Neural crest cell (in vitro differentiated cells): Measurements from ENCODE around the gene TMEM8B. TPM values are rescaled to one million over a fixed set of nuclear protein-coding genes. Genes with fewer than 3 reads are reported as not detected.
"Not testable (repeated sequence)": the region's sequence is repeated elsewhere in the genome, so short reads cannot be mapped to it uniquely, and the experiment has no call there.

Source experiments
- DNase-seq: peaks from one replicate; pipeline ENCODE4 v3.0.0; 2021; ENCODE audit warnings: low read depth, mixed read lengths, low spot score
- H3K27ac Mint-ChIP-seq: one replicate; pipeline ENCODE4 v1.8.0; 2021; ENCODE audit warnings: mild to moderate bottlenecking, mixed read lengths; ENCODE audit not compliant: unreplicated experiment
- H3K27me3 Mint-ChIP-seq: 2 replicates; pipeline ENCODE4 v1.8.0; 2021; ENCODE audit warnings: low read depth, mild to moderate bottlenecking, mixed read lengths
- H3K36me3 Mint-ChIP-seq: 2 replicates; pipeline ENCODE4 v1.8.0; 2021; ENCODE audit warnings: low read depth, mild to moderate bottlenecking, mixed read lengths
- H3K4me1 Mint-ChIP-seq: 2 replicates; pipeline ENCODE4 v1.8.0; 2021; ENCODE audit warnings: mixed read lengths
- H3K4me3 Mint-ChIP-seq: one replicate; pipeline ENCODE4 v1.8.0; 2021; ENCODE audit warnings: mild to moderate bottlenecking, mixed read lengths
- H3K9me3 Mint-ChIP-seq: 2 replicates; pipeline ENCODE4 v1.8.0; 2021; ENCODE audit warnings: mixed read lengths
- total RNA-seq: library from RNA; stranded (reverse); gene quantifications from 2 replicates; pipeline ENCODE4 v1.2.1, GENCODE V29; 2021
- TF ChIP-seq, protein P1 (sequence below): fragments of 200-600 bp; sonication (generic); conservative IDR thresholded peaks from 2 replicates; pipeline ENCODE4 v1.5.0; 2021; ENCODE audit warnings: antibody characterized with exemption, mild to moderate bottlenecking

The TMEM8B gene
- total RNA-seq, 1 donor from 2014 or later: 23.9 TPM

DNA sequence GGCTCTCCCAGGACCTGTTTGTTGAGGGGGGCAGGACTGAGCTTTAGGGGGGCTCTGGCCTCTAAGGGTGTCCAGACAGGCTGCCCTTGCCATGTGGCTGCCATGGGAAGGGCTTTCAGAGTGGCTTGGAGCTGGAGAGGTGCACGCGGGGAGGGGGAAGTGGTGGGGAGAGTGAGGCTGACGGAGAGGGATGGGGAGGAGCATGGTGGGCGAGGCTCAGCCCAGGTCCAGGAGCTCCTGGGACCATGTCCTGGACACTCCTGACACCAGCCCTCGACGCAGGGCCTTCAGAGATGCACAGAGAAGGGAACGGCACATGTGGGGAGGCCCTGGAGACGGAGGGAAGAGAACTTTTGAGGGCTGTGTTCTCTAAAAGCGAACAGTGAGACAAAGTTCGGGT lies 82.7 kb downstream of the TMEM8B start:
- H3K27ac Mint-ChIP-seq: peak overlapping the region; percentile 62
- peaks cover 30% of the 10 kb centered on the region for H3K4me1 Mint-ChIP-seq
- DNase-seq: no peak
- no peak overlapping the region for H3K4me3 Mint-ChIP-seq
- TF ChIP-seq, protein P1, sequence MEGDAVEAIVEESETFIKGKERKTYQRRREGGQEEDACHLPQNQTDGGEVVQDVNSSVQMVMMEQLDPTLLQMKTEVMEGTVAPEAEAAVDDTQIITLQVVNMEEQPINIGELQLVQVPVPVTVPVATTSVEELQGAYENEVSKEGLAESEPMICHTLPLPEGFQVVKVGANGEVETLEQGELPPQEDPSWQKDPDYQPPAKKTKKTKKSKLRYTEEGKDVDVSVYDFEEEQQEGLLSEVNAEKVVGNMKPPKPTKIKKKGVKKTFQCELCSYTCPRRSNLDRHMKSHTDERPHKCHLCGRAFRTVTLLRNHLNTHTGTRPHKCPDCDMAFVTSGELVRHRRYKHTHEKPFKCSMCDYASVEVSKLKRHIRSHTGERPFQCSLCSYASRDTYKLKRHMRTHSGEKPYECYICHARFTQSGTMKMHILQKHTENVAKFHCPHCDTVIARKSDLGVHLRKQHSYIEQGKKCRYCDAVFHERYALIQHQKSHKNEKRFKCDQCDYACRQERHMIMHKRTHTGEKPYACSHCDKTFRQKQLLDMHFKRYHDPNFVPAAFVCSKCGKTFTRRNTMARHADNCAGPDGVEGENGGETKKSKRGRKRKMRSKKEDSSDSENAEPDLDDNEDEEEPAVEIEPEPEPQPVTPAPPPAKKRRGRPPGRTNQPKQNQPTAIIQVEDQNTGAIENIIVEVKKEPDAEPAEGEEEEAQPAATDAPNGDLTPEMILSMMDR: no peak
- H3K27me3 Mint-ChIP-seq: no peaks in the 10 kb centered on the region
- H3K36me3 Mint-ChIP-seq: no peaks in the 10 kb centered on the region
- H3K9me3 Mint-ChIP-seq: no peaks in the 10 kb centered on the region

DNA sequence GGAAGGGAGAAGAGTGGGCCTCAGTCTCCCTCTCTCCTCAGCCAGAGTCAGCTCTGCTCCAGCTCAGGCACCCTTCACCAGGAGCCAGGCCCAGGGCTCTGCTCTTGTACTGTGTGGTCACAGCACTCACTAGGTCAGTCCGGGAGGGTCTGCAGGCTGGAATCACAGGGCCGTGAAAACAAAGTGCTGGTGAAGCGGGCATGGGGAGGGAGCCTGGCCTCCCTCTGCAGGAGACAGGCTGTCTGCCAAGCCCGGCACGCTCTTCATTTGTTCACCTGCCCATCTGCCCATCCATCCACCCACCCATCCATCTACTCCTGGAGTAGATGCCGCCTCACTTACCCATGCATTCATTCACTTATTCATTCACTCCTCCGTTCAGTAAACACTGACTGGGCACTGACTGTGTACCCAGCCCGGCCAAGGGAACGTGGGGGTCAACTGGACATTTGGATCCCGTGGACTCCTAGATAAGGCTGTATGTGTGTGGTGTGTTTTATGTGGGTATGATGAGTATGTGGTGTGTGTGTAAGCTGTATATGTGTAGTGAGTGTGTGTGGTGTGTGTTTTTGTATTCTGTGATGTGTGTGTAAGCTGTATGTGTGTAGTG lies 83.9 kb downstream of the TMEM8B start:
- no peaks in the 10 kb centered on the region for H3K9me3 Mint-ChIP-seq
- TF ChIP-seq, protein P1: no peak

DNA sequence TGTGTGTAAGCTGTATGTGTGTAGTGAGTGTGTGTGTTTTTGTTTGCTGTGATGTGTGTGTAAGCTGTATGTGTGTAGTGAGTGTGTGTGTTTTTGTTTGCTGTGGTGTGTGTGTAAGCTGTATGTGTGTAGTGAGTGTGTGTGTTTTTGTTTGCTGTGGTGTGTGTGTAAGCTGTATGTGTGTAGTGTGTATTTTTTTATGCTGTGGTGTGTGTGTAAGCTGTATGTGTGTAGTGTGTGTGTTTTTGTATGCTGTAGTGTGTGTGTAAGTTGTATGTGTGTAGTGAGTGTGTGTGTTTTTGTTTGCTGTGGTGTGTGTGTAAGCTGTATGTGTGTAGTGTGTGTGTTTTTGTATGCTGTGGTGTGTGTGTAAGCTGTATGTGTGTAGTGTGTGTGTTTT lies 84.4 kb downstream of the TMEM8B start:
- H3K4me1 Mint-ChIP-seq: peaks cover 13% of the 10 kb centered on the region
- not testable (repeated sequence) for H3K36me3 Mint-ChIP-seq, H3K4me3 Mint-ChIP-seq, H3K9me3 Mint-ChIP-seq, H3K27ac Mint-ChIP-seq, H3K27me3 Mint-ChIP-seq, DNase-seq

More for the DNA sequence above, 83.9 kb downstream of the TMEM8B start:
- Mint-ChIP-seq H3K4me1 (peaks cover 18% of the 10 kb centered on the region), H3K27me3 (no peaks in the 10 kb centered on the region), H3K36me3 (no peaks in the 10 kb centered on the region), H3K4me3 (no peak overlapping the region), H3K27ac (no peak overlapping the region)
- no peak for DNase-seq

DNA sequence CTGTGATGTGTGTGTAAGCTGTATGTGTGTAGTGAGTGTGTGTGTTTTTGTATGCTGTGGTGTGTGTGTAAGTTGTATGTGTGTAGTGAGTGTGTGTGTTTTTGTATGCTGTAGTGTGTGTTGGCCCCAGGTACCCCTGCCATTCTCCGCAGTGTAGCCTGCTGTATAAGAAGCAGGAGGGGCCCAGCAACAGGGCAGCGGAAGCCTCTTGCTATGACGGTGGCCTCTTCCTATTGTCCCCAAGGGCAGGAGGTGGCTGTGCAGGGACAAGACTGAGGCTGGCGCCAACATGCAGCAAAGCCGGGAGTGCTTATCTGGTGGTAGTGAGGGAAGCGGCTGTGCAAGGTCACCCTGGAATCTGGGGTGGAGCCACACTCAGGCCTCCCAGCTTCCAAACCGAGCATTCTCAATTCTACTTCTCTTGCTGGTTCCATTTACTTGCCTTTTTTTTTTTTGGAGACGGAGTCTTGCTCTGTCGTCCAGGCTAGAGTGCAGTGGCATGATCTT lies 85.3 kb downstream of the TMEM8B start:
- peaks cover 5% of the 10 kb centered on the region for H3K4me1 Mint-ChIP-seq
- no peaks in the 10 kb centered on the region for H3K36me3 Mint-ChIP-seq
- no peak overlapping the region for H3K27ac Mint-ChIP-seq
- no peak overlapping the region for H3K4me3 Mint-ChIP-seq
- DNase-seq: peak; percentile 34
- TF ChIP-seq, protein P1: no peak
- H3K27me3 Mint-ChIP-seq: no peaks in the 10 kb centered on the region
- H3K9me3 Mint-ChIP-seq: no peaks in the 10 kb centered on the region

Other genes with a start within 250 kb of the TMEM8B start
- gene TESK1, start 224.0 kb upstream of the TMEM8B start, total RNA-seq: 42.7 and 47.6 TPM in 2 replicates
- gene CD72, start 210.8 kb upstream of the TMEM8B start, total RNA-seq: 1.4 and 2.0 TPM in 2 replicates
- gene SIT1, start 178.3 kb upstream of the TMEM8B start, total RNA-seq: 0.33 TPM in 1 of 2 replicates, not detected in the other
- gene RMRP, start 171.2 kb upstream of the TMEM8B start, total RNA-seq: 14,026 and 17,379 TPM in 2 replicates
- 15.4 and 17.2 TPM in 2 replicates for gene CCDC107, start 170.9 kb upstream of the TMEM8B start, total RNA-seq
- 27.2 and 28.0 TPM in 2 replicates for gene ARHGEF39, start 164.0 kb upstream of the TMEM8B start, total RNA-seq
- gene CA9, start 155.3 kb upstream of the TMEM8B start, total RNA-seq: 0.45 and 0.63 TPM in 2 replicates
- 159 and 168 TPM in 2 replicates for gene TPM2, start 139.3 kb upstream of the TMEM8B start, total RNA-seq
- 123 and 141 TPM in 2 replicates for gene TLN1, start 97.0 kb upstream of the TMEM8B start, total RNA-seq
- gene CREB3, start 96.6 kb upstream of the TMEM8B start, total RNA-seq: 35.3 and 35.9 TPM in 2 replicates
- 84.9 and 95.9 TPM in 2 replicates for gene GBA2, start 80.0 kb upstream of the TMEM8B start, total RNA-seq
- 34.7 and 34.9 TPM in 2 replicates for gene RGP1, start 79.9 kb upstream of the TMEM8B start, total RNA-seq
- not detected in 2 replicates for gene MSMP, start 75.0 kb upstream of the TMEM8B start, total RNA-seq
- gene NPR2, start 37.6 kb upstream of the TMEM8B start, total RNA-seq: 26.9 and 27.6 TPM in 2 replicates
- gene SPAG8, start 17.0 kb upstream of the TMEM8B start, total RNA-seq: 1.4 TPM in 2 replicates
- 54.1 and 60.1 TPM in 2 replicates for gene HINT2, start 14.2 kb upstream of the TMEM8B start, total RNA-seq
- 0.19 and 0.43 TPM in 2 replicates for gene FAM221B, start 496 bp upstream of the TMEM8B start, total RNA-seq
- not detected in 2 replicates for gene OR13J1, start 41.2 kb downstream of the TMEM8B start, total RNA-seq
- not detected in 2 replicates for gene HRCT1, start 77.0 kb downstream of the TMEM8B start, total RNA-seq
- gene SPAAR, start 80.3 kb downstream of the TMEM8B start, total RNA-seq: not detected in 2 replicates
- not detected in 2 replicates for gene OR2S2, start 128.9 kb downstream of the TMEM8B start, total RNA-seq
- gene RECK, start 207.7 kb downstream of the TMEM8B start, total RNA-seq: 9.4 and 9.5 TPM in 2 replicates